ENCODE data around the gene NEO1. TPM values are rescaled to one million over a fixed set of nuclear protein-coding genes. Genes with fewer than 3 reads are reported as not detected.

NEO1 gene
- polyA plus RNA-seq, 1 donor (not counting 4 experiments of a cell fraction or from before 2014, with no cell fraction given), result 4.4 TPM

GRCh38 chr15:73028831-73029451 lies 23.3 kb upstream of the NEO1 start:
- H3K27me3 ChIP-seq (ENCODE audit: control insufficient read depth, extremely low read depth, insufficient read depth, low read length), result peaks cover 9% of the 10 kb centered on the region
- H3K9ac ChIP-seq (ENCODE audit: control insufficient read depth, extremely low read depth, insufficient read depth, low read length), result no peak overlapping the region
- H3K79me2 ChIP-seq (ENCODE audit: control insufficient read depth, insufficient read depth, low read length), result no peaks in the 10 kb centered on the region
- no peak overlapping the region for H3K4me2 ChIP-seq (ENCODE audit: control insufficient read depth, extremely low read depth, insufficient read depth, low read depth, low read length)
- no peaks in the 10 kb centered on the region for H3K9me3 ChIP-seq (ENCODE audit: control insufficient read depth, low read depth, low read length)
- TF ChIP-seq, protein P1, sequence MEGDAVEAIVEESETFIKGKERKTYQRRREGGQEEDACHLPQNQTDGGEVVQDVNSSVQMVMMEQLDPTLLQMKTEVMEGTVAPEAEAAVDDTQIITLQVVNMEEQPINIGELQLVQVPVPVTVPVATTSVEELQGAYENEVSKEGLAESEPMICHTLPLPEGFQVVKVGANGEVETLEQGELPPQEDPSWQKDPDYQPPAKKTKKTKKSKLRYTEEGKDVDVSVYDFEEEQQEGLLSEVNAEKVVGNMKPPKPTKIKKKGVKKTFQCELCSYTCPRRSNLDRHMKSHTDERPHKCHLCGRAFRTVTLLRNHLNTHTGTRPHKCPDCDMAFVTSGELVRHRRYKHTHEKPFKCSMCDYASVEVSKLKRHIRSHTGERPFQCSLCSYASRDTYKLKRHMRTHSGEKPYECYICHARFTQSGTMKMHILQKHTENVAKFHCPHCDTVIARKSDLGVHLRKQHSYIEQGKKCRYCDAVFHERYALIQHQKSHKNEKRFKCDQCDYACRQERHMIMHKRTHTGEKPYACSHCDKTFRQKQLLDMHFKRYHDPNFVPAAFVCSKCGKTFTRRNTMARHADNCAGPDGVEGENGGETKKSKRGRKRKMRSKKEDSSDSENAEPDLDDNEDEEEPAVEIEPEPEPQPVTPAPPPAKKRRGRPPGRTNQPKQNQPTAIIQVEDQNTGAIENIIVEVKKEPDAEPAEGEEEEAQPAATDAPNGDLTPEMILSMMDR (optimal IDR thresholded peaks at IDR 0.05 in 1 of 3, IDR thresholded peaks at IDR 0.05 in 1 of 3, conservative IDR thresholded peaks at IDR 0.05 in 1 of 3; ENCODE audit: extremely low read depth in 1 of 3, insufficient read depth in 2 of 3, low read length in 3 of 3), result no peak
- no peak for TF ChIP-seq EZH2 (IDR thresholded peaks at IDR 0.05; ENCODE audit: low read length)
- no peaks in the 10 kb centered on the region for H3K36me3 ChIP-seq (ENCODE audit: control insufficient read depth in 2 of 2, extremely low read depth in 1 of 2, insufficient read depth in 2 of 2, low read length in 2 of 2)
- DNase-seq (ENCODE audit: low read depth, low spot score), result no peak
- dilution Hi-C loops (cut with MboI; ENCODE audit: extremely low pct_ligation_motif_present, low sequenced_read_pairs), result no loop called here
- no peaks in the 10 kb centered on the region for H3K4me1 ChIP-seq (ENCODE audit: control insufficient read depth, extremely low read depth, insufficient read depth, low read length)
- no peak for FAIRE-seq
- no peaks in the 10 kb centered on the region for H4K20me1 ChIP-seq (ENCODE audit: control insufficient read depth, extremely low read depth, insufficient read depth, low read length)
- H3K27ac ChIP-seq (ENCODE audit: control insufficient read depth, insufficient read depth, low read length), result no peak overlapping the region
- H3K9me1 ChIP-seq (ENCODE audit: control insufficient read depth, extremely low read depth, insufficient read depth, low read length), result no peaks in the 10 kb centered on the region
- H2AFZ ChIP-seq (ENCODE audit: control insufficient read depth, low read length), result no peak overlapping the region
- H3K4me3 ChIP-seq (ENCODE audit: control insufficient read depth in 2 of 3, extremely low read depth in 1 of 3, insufficient read depth in 2 of 3, low read depth in 1 of 3, low read length in 3 of 3), result no peak overlapping the region

- Histone ChIP-seq H3K9me1 (ENCODE audit: control insufficient read depth, extremely low read depth, insufficient read depth, low read length) (no peaks in the 10 kb centered on the region), H3K4me2 (ENCODE audit: control insufficient read depth, extremely low read depth, insufficient read depth, low read depth, low read length) (no peak overlapping the region), H3K9ac (ENCODE audit: control insufficient read depth, extremely low read depth, insufficient read depth, low read length) (no peak overlapping the region), H3K27me3 (ENCODE audit: control insufficient read depth, extremely low read depth, insufficient read depth, low read length) (peaks cover 7% of the 10 kb centered on the region), H3K4me3 (ENCODE audit: control insufficient read depth in 2 of 3, extremely low read depth in 1 of 3, insufficient read depth in 2 of 3, low read depth in 1 of 3, low read length in 3 of 3) (no peak overlapping the region), H3K9me3 (ENCODE audit: control insufficient read depth, low read depth, low read length) (no peaks in the 10 kb centered on the region), H3K36me3 (ENCODE audit: control insufficient read depth in 2 of 2, extremely low read depth in 1 of 2, insufficient read depth in 2 of 2, low read length in 2 of 2) (no peaks in the 10 kb centered on the region), H2AFZ (ENCODE audit: control insufficient read depth, low read length) (no peak overlapping the region), H3K79me2 (ENCODE audit: control insufficient read depth, insufficient read depth, low read length) (no peaks in the 10 kb centered on the region), H3K27ac (ENCODE audit: control insufficient read depth, insufficient read depth, low read length) (no peak overlapping the region), H3K4me1 (ENCODE audit: control insufficient read depth, extremely low read depth, insufficient read depth, low read length) (no peaks in the 10 kb centered on the region), H4K20me1 (ENCODE audit: control insufficient read depth, extremely low read depth, insufficient read depth, low read length) (no peaks in the 10 kb centered on the region)
- FAIRE-seq (no peak), DNase-seq (ENCODE audit: low read depth, low spot score) (no peak)
- no peak for TF ChIP-seq EZH2 (IDR thresholded peaks at IDR 0.05; ENCODE audit: low read length)
- TF ChIP-seq, protein P1 (optimal IDR thresholded peaks at IDR 0.05 in 1 of 3, IDR thresholded peaks at IDR 0.05 in 1 of 3, conservative IDR thresholded peaks at IDR 0.05 in 1 of 3; ENCODE audit: extremely low read depth in 1 of 3, insufficient read depth in 2 of 3, low read length in 3 of 3), result no peak
- dilution Hi-C loops (cut with MboI; ENCODE audit: extremely low pct_ligation_motif_present, low sequenced_read_pairs), result no loop called here
Measured at GRCh38 chr15:73030122-73030679, 22.1 kb upstream of the NEO1 start.

Measured in keratinocyte (primary cell).